Subcutaneous adipose tissue (tissue), 4 donors: ENCODE data around the gene DENR. TPM values are rescaled to one million over a fixed set of nuclear protein-coding genes. Genes with fewer than 3 reads are reported as not detected.

Experiments used
- total RNA-seq, 4 donors: library from RNA; depleted of rRNA; stranded (reverse); fragments of >200 nt; gene quantifications; one replicate each; pipeline ENCODE4 v1.1.0, GENCODE V29; 2016
- TF ChIP-seq, protein P1 (sequence below): fragments of 450-650 bp; IDR thresholded peaks from one replicate; pipeline ENCODE4 v1.5.1; 2016; ENCODE audit warnings: low read depth, mild to moderate bottlenecking, control low read depth, antibody characterized with exemption, moderate library complexity

DENR gene
- total RNA-seq, 4 donors from 2014 or later, result 19.6 to 32.8 (median 26.2) TPM

DNA sequence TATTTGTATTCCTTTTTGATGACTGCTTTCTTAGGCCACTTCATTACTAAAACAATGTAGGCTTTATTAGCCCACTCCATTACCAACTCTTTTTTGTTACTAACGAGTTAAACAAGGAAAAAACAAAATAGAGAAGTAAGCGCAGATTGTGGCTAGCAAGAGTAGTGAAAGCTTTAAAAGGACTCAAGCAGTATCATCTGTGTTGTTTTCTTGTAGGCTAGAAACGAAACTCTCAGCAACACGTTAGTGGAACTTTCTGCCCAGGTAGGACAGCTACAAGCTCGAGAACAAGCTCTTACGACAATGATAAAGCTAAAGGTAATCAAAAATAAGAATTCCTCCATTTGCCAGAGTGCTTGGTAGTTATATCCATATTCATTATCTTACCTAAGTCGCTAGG is 32.9 kb downstream of the DENR start:
- TF ChIP-seq, protein P1, sequence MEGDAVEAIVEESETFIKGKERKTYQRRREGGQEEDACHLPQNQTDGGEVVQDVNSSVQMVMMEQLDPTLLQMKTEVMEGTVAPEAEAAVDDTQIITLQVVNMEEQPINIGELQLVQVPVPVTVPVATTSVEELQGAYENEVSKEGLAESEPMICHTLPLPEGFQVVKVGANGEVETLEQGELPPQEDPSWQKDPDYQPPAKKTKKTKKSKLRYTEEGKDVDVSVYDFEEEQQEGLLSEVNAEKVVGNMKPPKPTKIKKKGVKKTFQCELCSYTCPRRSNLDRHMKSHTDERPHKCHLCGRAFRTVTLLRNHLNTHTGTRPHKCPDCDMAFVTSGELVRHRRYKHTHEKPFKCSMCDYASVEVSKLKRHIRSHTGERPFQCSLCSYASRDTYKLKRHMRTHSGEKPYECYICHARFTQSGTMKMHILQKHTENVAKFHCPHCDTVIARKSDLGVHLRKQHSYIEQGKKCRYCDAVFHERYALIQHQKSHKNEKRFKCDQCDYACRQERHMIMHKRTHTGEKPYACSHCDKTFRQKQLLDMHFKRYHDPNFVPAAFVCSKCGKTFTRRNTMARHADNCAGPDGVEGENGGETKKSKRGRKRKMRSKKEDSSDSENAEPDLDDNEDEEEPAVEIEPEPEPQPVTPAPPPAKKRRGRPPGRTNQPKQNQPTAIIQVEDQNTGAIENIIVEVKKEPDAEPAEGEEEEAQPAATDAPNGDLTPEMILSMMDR, result no peak

GRCh38 chr12:122788387-122788786 is 35.8 kb downstream of the DENR start:
- TF ChIP-seq, protein P1, result no peak

- TF ChIP-seq, protein P1, result no peak
Measured at GRCh38 chr12:122789637-122790036, 37.0 kb downstream of the DENR start.

GRCh38 chr12:122790393-122791075 is 37.9 kb downstream of the DENR start:
- TF ChIP-seq, protein P1, result no peak

DNA sequence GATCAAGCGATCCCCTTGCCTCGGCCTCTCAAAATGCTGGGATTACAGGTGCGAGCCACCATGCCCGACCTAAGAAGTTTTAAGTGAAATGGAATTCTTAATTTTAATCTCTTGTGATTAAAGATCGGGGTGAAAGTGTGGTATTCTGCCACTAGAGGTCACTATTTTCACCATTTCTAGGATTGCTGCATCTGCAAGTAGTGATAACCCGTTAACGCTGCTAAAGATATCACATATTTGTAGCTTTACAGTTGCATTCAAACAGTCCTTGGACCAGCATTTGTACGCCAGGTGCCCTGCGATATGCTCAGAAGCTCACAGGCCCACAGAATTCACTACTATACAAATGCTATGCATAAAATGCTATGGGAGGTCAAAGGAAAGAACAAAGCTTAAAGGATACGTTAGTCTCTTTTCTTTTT is 41.1 kb downstream of the DENR start:
- TF ChIP-seq, protein P1, result no peak

DNA sequence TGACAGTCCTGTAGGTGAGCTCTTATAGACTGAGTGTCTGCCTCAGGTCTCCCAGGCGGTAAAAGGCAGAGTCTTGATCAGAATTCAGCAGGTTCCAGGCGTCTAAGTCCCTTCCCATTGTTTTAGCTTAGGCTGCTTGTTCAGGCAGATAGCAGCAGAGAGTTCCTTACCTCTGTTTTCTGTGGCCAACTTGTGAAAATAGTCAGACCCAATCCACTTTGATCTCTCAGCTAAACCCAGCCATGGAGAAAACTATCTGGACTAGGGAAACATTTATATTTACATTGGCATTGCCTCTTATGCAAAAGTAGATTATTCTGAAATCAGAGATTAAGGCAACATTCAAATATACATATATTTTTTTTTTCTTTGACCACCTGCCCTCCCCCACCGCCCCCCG is 43.2 kb downstream of the DENR start:
- TF ChIP-seq, protein P1, result no peak

- TF ChIP-seq, protein P1, result no peak
Measured at GRCh38 chr12:122799641-122800243, 47.1 kb downstream of the DENR start.
